K562 (cell line): ENCODE results near the gene FCHO2. TPM values are rescaled to one million over a fixed set of nuclear protein-coding genes. Genes with fewer than 3 reads are reported as not detected.

Experiments
- ATAC-seq: fragments of 200-7000 bp; cut with Tn5 transposase; 3 replicates; pipeline ENCODE4 v1.9.1; 2020; ENCODE audit warnings: moderate library complexity
- BruUV-seq: library from RNA; stranded (reverse); fragments of 400-500 nt; replicated peaks from 2 replicates; lab custom pipeline; 2021; lab: Mats Ljungman, UMichigan
- CTCF ChIA-PET: fragments of 300-600 bp; formaldehyde crosslinking; extraction: SDS; loops from one replicate; lab custom pipeline; 2021; ENCODE audit warnings: low intra/inter-chr PET ratio; lab: Yijun Ruan, JAX
- POLR2A ChIA-PET: fragments of 300-600, 350-650 bp; sonication (Branson Sonifier 250); formaldehyde crosslinking; extraction: SDS; loops from one replicate; lab custom pipeline; 2021; ENCODE audit warnings: antibody characterized with exemption, inconsistent platforms; lab: Yijun Ruan, JAX
- DNase-seq, 4 experiments: peaks; one replicate each; pipeline versions ENCODE4 v3.0.0 to v3.0.0-alpha.2; 2011 to 2018; ENCODE audit warnings: low spot score in 3 of 4, mixed read lengths in 3 of 4; ENCODE audit errors: extremely low read depth in 1 of 4
- FAIRE-seq: peaks from 2 replicates; lab custom pipeline; 2011; peaks lifted over from hg19 to GRCh38; lab: Jason Lieb, UNC
- H2AFZ ChIP-seq: 2 replicates; pipeline ENCODE4 v1.6.0; 2011; ENCODE audit warnings: low read depth, low read length, control low read depth, inconsistent platforms
- H3K27ac ChIP-seq: fragments of 200-600 bp; 3 replicates; pipeline ENCODE4 v1.8.0; 2011; ENCODE audit warnings: low read depth, mild to moderate bottlenecking, control low read depth, inconsistent platforms, low read length, moderate library complexity, mixed read lengths; ENCODE audit errors: extremely low read depth
- H3K27me3 ChIP-seq, 2 experiments: fragments of 300-600 bp in 1 of 2; 2 replicates in 1 of 2; 3 replicates in 1 of 2; pipeline versions ENCODE4 v1.6.0 to v1.8.0; 2011; ENCODE audit warnings: inconsistent platforms in 2 of 2, low read length in 2 of 2, mild to moderate bottlenecking in 1 of 2, mixed read lengths in 1 of 2, moderate library complexity in 1 of 2; ENCODE audit not compliant: control insufficient read depth in 2 of 2, insufficient read depth in 2 of 2
- H3K36me3 ChIP-seq: fragments of 300-600 bp; 3 replicates; pipeline ENCODE4 v1.8.0; 2011; ENCODE audit warnings: mild to moderate bottlenecking, low read length, inconsistent platforms; ENCODE audit not compliant: control insufficient read depth, insufficient read depth
- H3K4me1 ChIP-seq, 2 experiments: fragments of 200-600 bp in 1 of 2; replicated peaks in 1 of 2; 2 replicates in 1 of 2; 3 replicates in 1 of 2; pipeline versions ENCODE4 v1.5.1 to v1.8.0; 2011; ENCODE audit warnings: inconsistent platforms in 2 of 2, low read length in 2 of 2, mild to moderate bottlenecking in 1 of 2, mixed read lengths in 1 of 2, moderate library complexity in 1 of 2; ENCODE audit not compliant: control insufficient read depth in 2 of 2, insufficient read depth in 2 of 2
- H3K4me2 ChIP-seq: 2 replicates; pipeline ENCODE4 v1.6.1; 2011; ENCODE audit warnings: low read length, control low read depth, inconsistent platforms, mixed read lengths; ENCODE audit not compliant: insufficient read depth
- H3K4me3 ChIP-seq: fragments of 200-600 bp; sonication (generic), shearing (Covaris generic); 2 replicates; pipeline ENCODE4 v1.5.1; 2016; ENCODE audit warnings: control low read depth, inconsistent platforms
- H3K79me2 ChIP-seq: fragments of 200-600 bp; 3 replicates; pipeline ENCODE4 v1.8.0; 2011; ENCODE audit warnings: low read length, inconsistent platforms; ENCODE audit not compliant: control insufficient read depth, insufficient read depth
- H3K9ac ChIP-seq, 2 experiments: 2 replicates each; pipeline versions ENCODE4 v1.6.0 to v1.6.1; 2011; ENCODE audit warnings: low read depth in 2 of 2, low read length in 2 of 2, control low read depth in 1 of 2, inconsistent platforms in 1 of 2, mild to moderate bottlenecking in 1 of 2, mixed read lengths in 1 of 2; ENCODE audit not compliant: insufficient read depth in 1 of 2
- H3K9me1 ChIP-seq: one replicate; pipeline ENCODE4 v1.6.0; 2011; ENCODE audit warnings: inconsistent platforms, mild to moderate bottlenecking, low read length, moderate library complexity; ENCODE audit not compliant: control insufficient read depth, insufficient read depth
- H3K9me3 ChIP-seq: replicated peaks from 2 replicates; pipeline ENCODE4 v1.5.1; 2011; ENCODE audit warnings: low read depth, low read length, inconsistent platforms; ENCODE audit not compliant: control insufficient read depth, insufficient read depth
- H4K20me1 ChIP-seq: replicated peaks from 2 replicates; pipeline ENCODE4 v1.6.1; 2011; ENCODE audit warnings: low read length, inconsistent platforms, mixed read lengths; ENCODE audit not compliant: control insufficient read depth, insufficient read depth
- RAD21 ChIP-seq, 2 experiments: fragments of 250-450 bp in 1 of 2; fragments of 450-650 bp in 1 of 2; sonication (Bioruptor Pico) in 1 of 2; formaldehyde crosslinking in 1 of 2; IDR thresholded peaks in 1 of 2; conservative IDR thresholded peaks in 1 of 2; 2 replicates each; pipeline versions ENCODE4 v1.4.0 to v1.8.0; 2020 to 2022; ENCODE audit warnings: mild to moderate bottlenecking in 2 of 2, moderate library complexity in 1 of 2
- SIRT6 ChIP-seq: IDR thresholded peaks from one replicate; pipeline ENCODE4 v1.6.1; 2012; ENCODE audit warnings: low read depth, mild to moderate bottlenecking, control low read depth, inconsistent platforms, low read length, moderate library complexity
- SRSF1 ChIP-seq: fragments of 200-400 bp; formaldehyde crosslinking; IDR thresholded peaks from 2 replicates; pipeline ENCODE4 v1.6.1; 2017; ENCODE audit warnings: mild to moderate bottlenecking, low read depth, low read length, moderate library complexity
- TBP ChIP-seq: optimal IDR thresholded peaks from 2 replicates; pipeline ENCODE3; 2011; ENCODE audit warnings: low read depth, low read length, improper control_type of control experiment
- ZNF263 ChIP-seq: sonication (generic); formaldehyde crosslinking; IDR thresholded peaks from 2 replicates; pipeline ENCODE4 v1.8.0; 2022; ENCODE audit warnings: mild to moderate bottlenecking, missing genetic modification reagents, borderline replicate concordance
- WGBS: fragments of 100-300 bp; shearing (Covaris generic); methylation state at CpG from one replicate; pipeline ENCODE4 v1.1.6; 2016; ENCODE audit warnings: low coverage, mixed read lengths; ENCODE audit not compliant: insufficient coverage; ENCODE audit errors: missing lambda C conversion rate; 5-methylcytosine and 5-hydroxymethylcytosine counted together
- in situ Hi-C: fragments of 300-500 bp; cut with MboI; formaldehyde crosslinking; loops from 4 replicates; pipeline ENCODE4 v1.15.0; 2018; ENCODE audit warnings: inconsistent platforms, mixed read lengths
- intact Hi-C: fragments of 100-400 bp; cut with micrococcal nuclease; formaldehyde crosslinking; loops from 2 replicates; pipeline ENCODE4 v1.14.2; 2022
- polyA plus RNA-seq, 8 experiments: library from polyadenylated mRNA; depleted of rRNA in 4 of 8; stranded (reverse) in 5 of 8; unstranded in 3 of 8; fragments of >200 nt; fragmentation: Nextera tagmentation in 2 of 8; fragmentation: Illumina TruSeq in 1 of 8; extraction: Ambion mirVana in 2 of 8; extraction: Trizol in 1 of 8; gene quantifications; 2 replicates each; pipeline versions ENCODE4 v1.2.1 to v1.2.3, GENCODE V29; 2011 to 2014; ENCODE audit warnings: inconsistent platforms in 1 of 8, missing spikeins in 1 of 8
- total RNA-seq, 7 experiments: library from RNA; depleted of rRNA in 6 of 7; stranded (reverse); fragments of >200 nt in 6 of 7; fragmentation: Illumina TruSeq in 2 of 7; extraction: Trizol in 2 of 7; gene quantifications; 2 replicates each; pipeline versions ENCODE4 v1.2.1 to v1.2.3, GENCODE V29; 2011 to 2021; ENCODE audit warnings: low replicate concordance in 1 of 7
- TF ChIP-seq, protein P1 (sequence below), 3 experiments: IDR thresholded peaks in 2 of 3; conservative IDR thresholded peaks in 1 of 3; 2 replicates each; pipeline ENCODE4 v1.5.1; 2011 to 2012; ENCODE audit warnings: low read length in 3 of 3, mild to moderate bottlenecking in 3 of 3, control low read depth in 2 of 3, improper control_type of control experiment in 1 of 3, inconsistent platforms in 1 of 3, low read depth in 1 of 3, mixed read lengths in 1 of 3, moderate library complexity in 1 of 3; ENCODE audit not compliant: insufficient read depth in 2 of 3

FCHO2 gene
- total and polyA plus RNA-seq, 9 of the 15 experiments (the other 6 are each of a cell fraction or from before 2014, with no cell fraction given) = 4.4 to 13.4 (median 8.3) TPM

- intact Hi-C loops (loop anchor here (5.0 kb wide), 1 partner anchor 67 kb away; no protein-coding TSS in a partner anchor), in situ Hi-C loops (no loop called here)
- 0% methylated on average over 6 of the region's 6 CpGs for WGBS
- Histone ChIP-seq H2AFZ (no peak overlapping the region), H3K4me3 (no peak overlapping the region), H3K27me3 (peaks cover 8 to 28% of the 10 kb centered on the region in 2 experiments; a peak in 4 of 5 replicates), H3K4me2 (no peak overlapping the region), H4K20me1 (no peaks in the 10 kb centered on the region), H3K9me1 (no peaks in the 10 kb centered on the region), H3K79me2 (no peaks in the 10 kb centered on the region), H3K36me3 (no peaks in the 10 kb centered on the region), H3K9me3 (no peaks in the 10 kb centered on the region), H3K4me1 (peaks cover 0 to 3% of the 10 kb centered on the region in 2 experiments; a peak in 2 of 5 replicates), H3K27ac (no peak overlapping the region), H3K9ac (no peak overlapping the region)
- ChIA-PET CTCF (interaction anchor here (1.5 kb wide), 1 partner anchor 10 kb away, joined by 4 read pairs; no protein-coding TSS in a partner anchor), POLR2A (no interaction called here)
- TF ChIP-seq, protein P1, sequence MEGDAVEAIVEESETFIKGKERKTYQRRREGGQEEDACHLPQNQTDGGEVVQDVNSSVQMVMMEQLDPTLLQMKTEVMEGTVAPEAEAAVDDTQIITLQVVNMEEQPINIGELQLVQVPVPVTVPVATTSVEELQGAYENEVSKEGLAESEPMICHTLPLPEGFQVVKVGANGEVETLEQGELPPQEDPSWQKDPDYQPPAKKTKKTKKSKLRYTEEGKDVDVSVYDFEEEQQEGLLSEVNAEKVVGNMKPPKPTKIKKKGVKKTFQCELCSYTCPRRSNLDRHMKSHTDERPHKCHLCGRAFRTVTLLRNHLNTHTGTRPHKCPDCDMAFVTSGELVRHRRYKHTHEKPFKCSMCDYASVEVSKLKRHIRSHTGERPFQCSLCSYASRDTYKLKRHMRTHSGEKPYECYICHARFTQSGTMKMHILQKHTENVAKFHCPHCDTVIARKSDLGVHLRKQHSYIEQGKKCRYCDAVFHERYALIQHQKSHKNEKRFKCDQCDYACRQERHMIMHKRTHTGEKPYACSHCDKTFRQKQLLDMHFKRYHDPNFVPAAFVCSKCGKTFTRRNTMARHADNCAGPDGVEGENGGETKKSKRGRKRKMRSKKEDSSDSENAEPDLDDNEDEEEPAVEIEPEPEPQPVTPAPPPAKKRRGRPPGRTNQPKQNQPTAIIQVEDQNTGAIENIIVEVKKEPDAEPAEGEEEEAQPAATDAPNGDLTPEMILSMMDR (IDR thresholded peaks at IDR 0.05 in 2 of 3, conservative IDR thresholded peaks at IDR 0.05 in 1 of 3; ENCODE audit: insufficient read depth in 2 of 3, low read depth in 1 of 3, low read length in 3 of 3) = peak; percentile 46 to 55 (median 54); a peak in 5 of 6 replicates
- TF ChIP-seq SRSF1 = no peak
- TF ChIP-seq TBP = no peak
- no peak for TF ChIP-seq SIRT6
- TF ChIP-seq ZNF263 (CRISPR knock-in tag) = peak; percentile 49; the same call in 1 of the 2 replicates
- peak in 1 of 2 experiments; percentile 45; a peak in 2 of 4 replicates for TF ChIP-seq RAD21 (CRISPR knock-in tag; conservative IDR thresholded peaks at IDR 0.05 in 1 of 2, IDR thresholded peaks at IDR 0.05 in 1 of 2)
- ATAC-seq (peak; percentile 87), DNase-seq (peak; percentile 43 to 54 (median 52)), FAIRE-seq (peak; percentile 75)
- BruUV-seq = no TSS peak
Observed at GRCh38 chr5:73135429-73136054, 179.7 kb downstream of the FCHO2 start.
